IMR-90 (cell line): ENCODE data around the gene ZNF185.

Experiments used
- CEBPB ChIP-seq: IDR thresholded peaks from 2 replicates; pipeline ENCODE4 v1.6.1; 2012; ENCODE audit warnings: low read depth, low read length, improper control_type of control experiment
- CTCF ChIP-seq: conservative IDR thresholded peaks from 2 replicates; pipeline ENCODE4 v1.5.1; 2012; ENCODE audit warnings: mild to moderate bottlenecking, low read depth, low read length, improper control_type of control experiment
- MAFK ChIP-seq: IDR thresholded peaks from 2 replicates; pipeline ENCODE4 v1.6.1; 2012; ENCODE audit warnings: low read depth, low read length, improper control_type of control experiment
- NFE2L2 ChIP-seq: fragments of 150-350 bp; IDR thresholded peaks from 2 replicates; pipeline ENCODE4 v1.6.1; 2016; ENCODE audit warnings: low read depth, mild to moderate bottlenecking, low read length
- POLR2A ChIP-seq: IDR thresholded peaks from 2 replicates; pipeline ENCODE4 v1.6.1; 2012; ENCODE audit warnings: mild to moderate bottlenecking, low read depth, low read length
- RCOR1 ChIP-seq: IDR thresholded peaks from 2 replicates; pipeline ENCODE4 v1.6.1; 2012; ENCODE audit warnings: mild to moderate bottlenecking, low read length, improper control_type of control experiment; ENCODE audit not compliant: insufficient replicate concordance
- TF ChIP-seq, protein P1 (sequence below): fragments of 150-350 bp; IDR thresholded peaks from 2 replicates; pipeline ENCODE4 v1.6.1; 2017; ENCODE audit warnings: mild to moderate bottlenecking, antibody characterized with exemption, low read length, low read depth

DNA sequence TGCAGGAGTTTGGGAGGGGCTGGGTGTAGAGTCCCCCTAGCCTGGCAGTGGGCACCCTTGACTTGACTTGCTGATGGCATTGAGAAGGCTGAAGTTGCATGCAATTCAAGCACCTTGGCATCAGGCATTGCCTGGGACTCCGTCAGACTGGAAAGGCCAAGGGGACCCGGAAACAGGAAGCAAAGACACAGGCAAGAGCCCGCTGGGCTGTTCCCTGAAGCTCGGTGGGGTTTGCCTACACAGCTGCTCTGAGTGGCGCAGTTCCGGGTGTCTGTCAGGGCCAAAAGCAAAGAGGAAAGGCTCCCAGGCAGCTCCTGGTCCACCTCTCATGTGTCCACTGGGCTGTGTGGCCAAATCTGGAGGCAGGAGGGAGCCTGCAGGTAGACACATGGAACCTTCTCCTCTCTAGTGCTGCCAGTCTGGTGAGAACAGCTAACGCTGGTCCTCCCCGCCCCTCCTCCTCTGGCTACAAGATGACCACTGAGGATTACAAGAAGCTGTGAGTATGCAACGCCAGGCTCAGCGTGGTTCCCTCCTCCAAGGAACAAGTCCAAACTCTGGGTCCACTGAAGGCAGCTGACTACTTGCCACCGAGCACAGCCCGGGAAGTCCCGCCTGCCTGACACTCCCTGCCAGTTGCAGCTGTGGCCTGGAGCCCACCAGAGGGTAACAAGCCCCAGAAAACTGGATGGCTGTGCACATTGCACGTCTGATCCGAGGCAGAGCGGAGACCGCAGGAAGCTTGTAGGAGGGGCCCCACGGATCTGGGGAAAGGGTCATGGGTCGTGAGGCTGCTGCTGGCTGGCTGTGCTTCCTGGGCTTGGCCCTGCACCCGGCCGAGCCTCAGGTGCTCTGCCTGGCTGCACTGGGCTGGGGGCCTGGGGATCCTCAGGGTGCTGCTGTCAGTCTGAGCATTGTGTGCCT lies 20.1 kb downstream of the ZNF185 start:
- no peak for TF ChIP-seq NFE2L2
- TF ChIP-seq CTCF: no peak
- no peak for TF ChIP-seq CEBPB
- TF ChIP-seq, protein P1, sequence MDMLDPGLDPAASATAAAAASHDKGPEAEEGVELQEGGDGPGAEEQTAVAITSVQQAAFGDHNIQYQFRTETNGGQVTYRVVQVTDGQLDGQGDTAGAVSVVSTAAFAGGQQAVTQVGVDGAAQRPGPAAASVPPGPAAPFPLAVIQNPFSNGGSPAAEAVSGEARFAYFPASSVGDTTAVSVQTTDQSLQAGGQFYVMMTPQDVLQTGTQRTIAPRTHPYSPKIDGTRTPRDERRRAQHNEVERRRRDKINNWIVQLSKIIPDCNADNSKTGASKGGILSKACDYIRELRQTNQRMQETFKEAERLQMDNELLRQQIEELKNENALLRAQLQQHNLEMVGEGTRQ: no peak
- TF ChIP-seq POLR2A: no peak
- no peak for TF ChIP-seq MAFK
- TF ChIP-seq RCOR1: no peak
